ENCODE measurements around the gene RBM47.
"Not testable (repeated sequence)": the region's sequence is repeated elsewhere in the genome, so short reads cannot be mapped to it uniquely, and the experiment has no call there.

RBM47 gene

GRCh38 chr4:40629401-40630334 lies at the start of gene RBM47:
Gene RBM47, minus strand, starts transcription at chr4:40629864. Its CDS starts 190,971 bp downstream, at chr4:40438893.
- DNase-seq: peak; percentile 18

- DNase-seq: no peak
Measured at GRCh38 chr4:40678421-40678820, 48.8 kb upstream of the RBM47 start.

GRCh38 chr4:40675166-40675565 lies 45.5 kb upstream of the RBM47 start:
- peak; percentile 82 for DNase-seq

GRCh38 chr4:40672528-40673522 lies 43.2 kb upstream of the RBM47 start:
- no peak for DNase-seq

GRCh38 chr4:40669504-40669903 lies 39.8 kb upstream of the RBM47 start:
- DNase-seq: no peak

GRCh38 chr4:40665842-40666241 lies 36.2 kb upstream of the RBM47 start:
- no peak for DNase-seq

- peak; percentile 57 for DNase-seq
Measured at GRCh38 chr4:40662962-40663604, 33.4 kb upstream of the RBM47 start.

- DNase-seq: no peak
Measured at GRCh38 chr4:40661803-40662202, 32.1 kb upstream of the RBM47 start.

- no peak for DNase-seq
Measured at GRCh38 chr4:40656201-40656863, 26.7 kb upstream of the RBM47 start.

- DNase-seq: no peak
Measured at GRCh38 chr4:40651280-40651679, 21.6 kb upstream of the RBM47 start.

- no peak for DNase-seq
Measured at GRCh38 chr4:40649321-40649720, 19.7 kb upstream of the RBM47 start.

GRCh38 chr4:40648742-40649281 lies 19.1 kb upstream of the RBM47 start:
- no peak for DNase-seq

GRCh38 chr4:40648131-40648530 lies 18.5 kb upstream of the RBM47 start:
- DNase-seq: no peak

- DNase-seq: no peak
Measured at GRCh38 chr4:40645586-40645985, 15.9 kb upstream of the RBM47 start.

GRCh38 chr4:40632080-40632479 lies 2.4 kb upstream of the RBM47 start:
- no peak for DNase-seq

- no peak for DNase-seq
Measured at GRCh38 chr4:40630335-40631021, 814 bp upstream of the RBM47 start.

GRCh38 chr4:40628888-40629287 lies 776 bp downstream of the RBM47 start:
- DNase-seq: no peak

GRCh38 chr4:40628407-40628806 lies 1.3 kb downstream of the RBM47 start:
- not testable (repeated sequence) for DNase-seq

- DNase-seq: no peak
Measured at GRCh38 chr4:40627540-40627939, 2.1 kb downstream of the RBM47 start.

- no peak for DNase-seq
Measured at GRCh38 chr4:40626183-40626990, 3.3 kb downstream of the RBM47 start.

- DNase-seq: no peak
Measured at GRCh38 chr4:40623707-40624106, 6.0 kb downstream of the RBM47 start.

Data from COR-L47 (cell line).